RWPE2 (cell line): ENCODE measurements around the gene RASAL1.

Source experiments
- ATAC-seq: fragments of 200-7000 bp; cut with Tn5 transposase; 3 replicates; pipeline ENCODE4 v1.9.1; 2021; ENCODE audit warnings: low read depth
- DNase-seq: peaks from one replicate; pipeline ENCODE4 v3.0.0-alpha.2; 2020; ENCODE audit warnings: low spot score
- H3K27ac ChIP-seq: fragments of 450-650 bp; 2 replicates; pipeline ENCODE4 v1.5.1; 2017; ENCODE audit warnings: mild to moderate bottlenecking; ENCODE audit not compliant: poor library complexity, severe bottlenecking
- H3K27me3 ChIP-seq: fragments of 250-450 bp; sonication (Bioruptor Pico); 2 replicates; pipeline ENCODE4 v1.5.1; 2021; ENCODE audit warnings: mild to moderate bottlenecking, moderate library complexity; ENCODE audit not compliant: insufficient read depth, poor library complexity, severe bottlenecking
- H3K36me3 ChIP-seq: fragments of 250-450 bp; sonication (Bioruptor Pico); 2 replicates; pipeline ENCODE4 v1.5.1; 2020; ENCODE audit warnings: low read depth, mild to moderate bottlenecking, moderate library complexity
- H3K4me1 ChIP-seq: fragments of 250-450 bp; sonication (Bioruptor Pico); 2 replicates; pipeline ENCODE4 v1.5.1; 2021; ENCODE audit warnings: mild to moderate bottlenecking, moderate library complexity; ENCODE audit not compliant: insufficient read depth, poor library complexity, severe bottlenecking
- H3K4me3 ChIP-seq: fragments of 250-450 bp; sonication (Bioruptor Pico); 2 replicates; pipeline ENCODE4 v1.5.1; 2021; ENCODE audit warnings: mild to moderate bottlenecking, moderate library complexity; ENCODE audit not compliant: severe bottlenecking
- H3K9me3 ChIP-seq: fragments of 250-450 bp; sonication (Bioruptor Pico); 2 replicates; pipeline ENCODE4 v1.5.1; 2021; ENCODE audit warnings: mild to moderate bottlenecking, moderate library complexity; ENCODE audit not compliant: severe bottlenecking
- CTCF ChIP-seq: fragments of 450-650 bp; IDR thresholded peaks from one replicate; pipeline ENCODE4 v1.5.1; 2017; ENCODE audit warnings: mild to moderate bottlenecking, moderate library complexity; ENCODE audit not compliant: poor library complexity, severe bottlenecking

RASAL1 gene

GRCh38 chr12:113056631-113057488 is 78.7 kb downstream of the RASAL1 start, which contains the start of gene DTX1:
TSS of gene DTX1 (plus strand) at chr12:113056730. CDS start at chr12:113058193, 1,463 bp downstream.
- H3K27me3 ChIP-seq, result peaks cover 35% of the 10 kb centered on the region
- no peaks in the 10 kb centered on the region for H3K36me3 ChIP-seq
- H3K4me3 ChIP-seq, result peak within 1 kb of the TSS; percentile 15
- H3K9me3 ChIP-seq, result no peaks in the 10 kb centered on the region
- H3K27ac ChIP-seq, result no peak within 1 kb of the TSS
- DNase-seq (no peak), ATAC-seq (peak; percentile 15; the same call in 1 of the 3 replicates)
- no peak for TF ChIP-seq CTCF
- no peaks in the 10 kb centered on the region for H3K4me1 ChIP-seq

GRCh38 chr12:113056381-113056630 is 79.3 kb downstream of the RASAL1 start:
- peaks cover 35% of the 10 kb centered on the region for H3K27me3 ChIP-seq
- H3K4me3 ChIP-seq, result peak overlapping the region; percentile 15
- H3K9me3 ChIP-seq, result no peaks in the 10 kb centered on the region
- no peaks in the 10 kb centered on the region for H3K36me3 ChIP-seq
- ATAC-seq (no peak), DNase-seq (no peak)
- no peak overlapping the region for H3K27ac ChIP-seq
- H3K4me1 ChIP-seq, result no peaks in the 10 kb centered on the region
- TF ChIP-seq CTCF, result no peak

GRCh38 chr12:113055594-113056380 is 79.8 kb downstream of the RASAL1 start:
- ATAC-seq (0 out of 3 replicates have a peak, but pooled peaks have one; percentile 19), DNase-seq (no peak)
- H3K27ac ChIP-seq, result no peak overlapping the region
- no peaks in the 10 kb centered on the region for H3K9me3 ChIP-seq
- H3K4me3 ChIP-seq, result no peak overlapping the region
- no peak for TF ChIP-seq CTCF
- H3K27me3 ChIP-seq, result peaks cover 35% of the 10 kb centered on the region
- H3K36me3 ChIP-seq, result no peaks in the 10 kb centered on the region
- no peaks in the 10 kb centered on the region for H3K4me1 ChIP-seq

GRCh38 chr12:113054948-113055486 is 80.5 kb downstream of the RASAL1 start:
- peaks cover 35% of the 10 kb centered on the region for H3K27me3 ChIP-seq
- H3K4me1 ChIP-seq, result no peaks in the 10 kb centered on the region
- TF ChIP-seq CTCF, result no peak

More at GRCh38 chr12:113054948-113055486, 80.5 kb downstream of the RASAL1 start:
- no peak overlapping the region for H3K27ac ChIP-seq
- DNase-seq (no peak), ATAC-seq (no peak)
- H3K36me3 ChIP-seq, result no peaks in the 10 kb centered on the region
- no peaks in the 10 kb centered on the region for H3K9me3 ChIP-seq
- H3K4me3 ChIP-seq, result no peak overlapping the region
